ACC112 (cell line): ENCODE results near the gene KIF14.
"Not testable (repeated sequence)": the region's sequence is repeated elsewhere in the genome, so short reads cannot be mapped to it uniquely, and the experiment has no call there.

ENCODE experiments used
- H2AFZ ChIP-seq: fragments of 200-600 bp; sonication (generic); one replicate; pipeline ENCODE4 v1.6.0; 2017; ENCODE audit warnings: antibody characterized with exemption, low read length; ENCODE audit not compliant: unreplicated experiment
- H3K27ac ChIP-seq: fragments of 200-600 bp; sonication (generic); 2 replicates; pipeline ENCODE4 v1.5.1; 2014; ENCODE audit warnings: low read depth, mild to moderate bottlenecking, antibody characterized with exemption, low read length, moderate library complexity
- H3K27me3 ChIP-seq: fragments of 200-600 bp; sonication (generic); 2 replicates; pipeline ENCODE4 v1.6.1; 2014; ENCODE audit warnings: mild to moderate bottlenecking, antibody characterized with exemption, low read length, moderate library complexity, mixed read lengths; ENCODE audit not compliant: insufficient read depth
- H3K36me3 ChIP-seq: fragments of 200-600 bp; sonication (generic); 2 replicates; pipeline ENCODE4 v1.6.1; 2016; ENCODE audit warnings: mild to moderate bottlenecking, antibody characterized with exemption, low read length, moderate library complexity, mixed read lengths; ENCODE audit not compliant: insufficient read depth
- H3K4me1 ChIP-seq: fragments of 200-600 bp; sonication (generic); one replicate; pipeline ENCODE4 v1.6.1; 2016; ENCODE audit warnings: low read length, mixed read lengths; ENCODE audit not compliant: insufficient read depth, unreplicated experiment, control insufficient read depth
- H3K4me3 ChIP-seq: fragments of 200-600 bp; sonication (generic); 2 replicates; pipeline ENCODE4 v1.5.1; 2014; ENCODE audit warnings: mild to moderate bottlenecking, low read depth, low read length
- H3K79me2 ChIP-seq: fragments of 200-600 bp; sonication (generic); one replicate; pipeline ENCODE4 v1.6.0; 2016; ENCODE audit warnings: low read length; ENCODE audit not compliant: control insufficient read depth, unreplicated experiment, insufficient read depth

KIF14 gene

GRCh38 chr1:200631375-200631774, 10.8 kb upstream of the KIF14 start:
- Histone ChIP-seq H3K4me3 (no peak overlapping the region), H3K79me2 (no peaks in the 10 kb centered on the region), H2AFZ (no peak overlapping the region), H3K4me1 (no peaks in the 10 kb centered on the region), H3K27ac (no peak overlapping the region), H3K27me3 (no peaks in the 10 kb centered on the region), H3K36me3 (no peaks in the 10 kb centered on the region)

GRCh38 chr1:200630515-200630899, 10.0 kb upstream of the KIF14 start:
- H2AFZ ChIP-seq, H3K27me3 ChIP-seq, H3K79me2 ChIP-seq, H3K4me1 ChIP-seq, H3K36me3 ChIP-seq, H3K4me3 ChIP-seq, H3K27ac ChIP-seq: not testable (repeated sequence)

GRCh38 chr1:200629876-200630514, 9.4 kb upstream of the KIF14 start:
- no peak overlapping the region for H3K4me3 ChIP-seq
- H3K27ac ChIP-seq: no peak overlapping the region
- H2AFZ ChIP-seq: no peak overlapping the region
- no peaks in the 10 kb centered on the region for H3K79me2 ChIP-seq
- H3K27me3 ChIP-seq: no peaks in the 10 kb centered on the region
- H3K4me1 ChIP-seq: peaks cover 2% of the 10 kb centered on the region
- no peaks in the 10 kb centered on the region for H3K36me3 ChIP-seq

GRCh38 chr1:200628223-200628881, 7.8 kb upstream of the KIF14 start:
- no peak overlapping the region for H3K27ac ChIP-seq

GRCh38 chr1:200627575-200628222, 7.1 kb upstream of the KIF14 start:
- H3K27me3 ChIP-seq: no peaks in the 10 kb centered on the region
- H2AFZ ChIP-seq: no peak overlapping the region
- H3K4me1 ChIP-seq: peaks cover 2% of the 10 kb centered on the region
- no peak overlapping the region for H3K27ac ChIP-seq
- no peaks in the 10 kb centered on the region for H3K79me2 ChIP-seq
- H3K4me3 ChIP-seq: no peak overlapping the region
- H3K36me3 ChIP-seq: no peaks in the 10 kb centered on the region

More at GRCh38 chr1:200628223-200628881, 7.8 kb upstream of the KIF14 start:
- H3K79me2 ChIP-seq: no peaks in the 10 kb centered on the region
- H3K4me3 ChIP-seq: no peak overlapping the region
- H2AFZ ChIP-seq: no peak overlapping the region
- no peaks in the 10 kb centered on the region for H3K27me3 ChIP-seq
- H3K36me3 ChIP-seq: no peaks in the 10 kb centered on the region
- H3K4me1 ChIP-seq: peaks cover 2% of the 10 kb centered on the region

GRCh38 chr1:200626853-200627534, 6.4 kb upstream of the KIF14 start:
- no peak overlapping the region for H3K27ac ChIP-seq
- H3K4me3 ChIP-seq: no peak overlapping the region
- no peaks in the 10 kb centered on the region for H3K36me3 ChIP-seq
- H3K79me2 ChIP-seq: no peaks in the 10 kb centered on the region
- H3K4me1 ChIP-seq: peaks cover 2% of the 10 kb centered on the region
- H3K27me3 ChIP-seq: no peaks in the 10 kb centered on the region
- H2AFZ ChIP-seq: no peak overlapping the region

- H3K27ac ChIP-seq: no peak overlapping the region
- peaks cover 2% of the 10 kb centered on the region for H3K4me1 ChIP-seq
- H3K27me3 ChIP-seq: no peaks in the 10 kb centered on the region
- H2AFZ ChIP-seq: no peak overlapping the region
- no peaks in the 10 kb centered on the region for H3K36me3 ChIP-seq
- no peaks in the 10 kb centered on the region for H3K79me2 ChIP-seq
- no peak overlapping the region for H3K4me3 ChIP-seq
These were observed 4.9 kb upstream of the KIF14 start for GRCh38 chr1:200625381-200625824.

- no peak overlapping the region for H3K4me3 ChIP-seq
- no peaks in the 10 kb centered on the region for H3K36me3 ChIP-seq
- no peak overlapping the region for H3K27ac ChIP-seq
- peaks cover 2% of the 10 kb centered on the region for H3K4me1 ChIP-seq
- H3K79me2 ChIP-seq: peaks cover 3% of the 10 kb centered on the region
- H3K27me3 ChIP-seq: no peaks in the 10 kb centered on the region
- H2AFZ ChIP-seq: no peak overlapping the region
These were observed 4.3 kb upstream of the KIF14 start for GRCh38 chr1:200624679-200625335.

- peak overlapping the region; percentile 96 for H3K4me3 ChIP-seq
- peak overlapping the region; percentile 89 for H3K27ac ChIP-seq
- peaks cover 25% of the 10 kb centered on the region for H3K79me2 ChIP-seq
- peaks cover 5% of the 10 kb centered on the region for H3K4me1 ChIP-seq
- peaks cover 11% of the 10 kb centered on the region; the same call in 1 of the 2 replicates for H3K36me3 ChIP-seq
- no peaks in the 10 kb centered on the region for H3K27me3 ChIP-seq
- peak overlapping the region; percentile 75 for H2AFZ ChIP-seq
These were observed 668 bp downstream of the KIF14 start for GRCh38 chr1:200619894-200620272.

- peaks cover 12% of the 10 kb centered on the region for H3K36me3 ChIP-seq
- H3K79me2 ChIP-seq: no peaks in the 10 kb centered on the region
- peaks cover 8% of the 10 kb centered on the region for H3K4me1 ChIP-seq
- H3K27ac ChIP-seq: peak overlapping the region; percentile 26
- peak overlapping the region; percentile 56 for H2AFZ ChIP-seq
- no peak overlapping the region for H3K4me3 ChIP-seq
- H3K27me3 ChIP-seq: no peaks in the 10 kb centered on the region
These were observed 9.7 kb downstream of the KIF14 start for GRCh38 chr1:200610846-200611245.
